ENCODE data around the gene MGMT. TPM values are rescaled to one million over a fixed set of nuclear protein-coding genes. Genes with fewer than 3 reads are reported as not detected.

The MGMT gene
- total RNA-seq, 1 donor from 2014 or later, result 13.9 TPM

DNA sequence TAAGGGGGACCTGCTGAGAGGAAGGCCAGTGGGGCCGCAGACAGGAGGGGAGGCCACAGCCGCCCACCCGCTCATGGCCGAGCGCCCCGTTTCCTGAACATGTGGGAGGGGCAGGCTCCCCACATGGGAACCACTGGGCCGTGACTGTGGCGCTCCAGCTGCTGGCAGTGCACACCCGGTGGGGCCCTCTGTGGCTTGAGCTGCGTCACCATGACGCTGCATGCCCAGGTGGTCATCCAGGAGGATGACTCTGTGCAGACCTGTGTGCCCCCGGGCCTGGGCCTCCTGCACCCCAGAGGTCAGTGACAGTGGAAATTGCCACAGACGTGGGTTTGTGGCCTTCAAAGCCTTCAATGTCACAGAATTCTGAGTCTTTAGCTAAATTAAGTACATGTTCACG is 85.1 kb downstream of the MGMT start:
- H3K9me3 Mint-ChIP-seq (ENCODE audit: low read depth), result no peaks in the 10 kb centered on the region
- no peaks in the 10 kb centered on the region for H3K27me3 Mint-ChIP-seq (ENCODE audit: low read depth)
- DNase-seq (ENCODE audit: low spot score), result no peak
- H3K27ac Mint-ChIP-seq (ENCODE audit: unreplicated experiment), result no peak overlapping the region
- H3K4me1 Mint-ChIP-seq (ENCODE audit: low read depth), result peaks cover 7% of the 10 kb centered on the region
- TF ChIP-seq, protein P1, sequence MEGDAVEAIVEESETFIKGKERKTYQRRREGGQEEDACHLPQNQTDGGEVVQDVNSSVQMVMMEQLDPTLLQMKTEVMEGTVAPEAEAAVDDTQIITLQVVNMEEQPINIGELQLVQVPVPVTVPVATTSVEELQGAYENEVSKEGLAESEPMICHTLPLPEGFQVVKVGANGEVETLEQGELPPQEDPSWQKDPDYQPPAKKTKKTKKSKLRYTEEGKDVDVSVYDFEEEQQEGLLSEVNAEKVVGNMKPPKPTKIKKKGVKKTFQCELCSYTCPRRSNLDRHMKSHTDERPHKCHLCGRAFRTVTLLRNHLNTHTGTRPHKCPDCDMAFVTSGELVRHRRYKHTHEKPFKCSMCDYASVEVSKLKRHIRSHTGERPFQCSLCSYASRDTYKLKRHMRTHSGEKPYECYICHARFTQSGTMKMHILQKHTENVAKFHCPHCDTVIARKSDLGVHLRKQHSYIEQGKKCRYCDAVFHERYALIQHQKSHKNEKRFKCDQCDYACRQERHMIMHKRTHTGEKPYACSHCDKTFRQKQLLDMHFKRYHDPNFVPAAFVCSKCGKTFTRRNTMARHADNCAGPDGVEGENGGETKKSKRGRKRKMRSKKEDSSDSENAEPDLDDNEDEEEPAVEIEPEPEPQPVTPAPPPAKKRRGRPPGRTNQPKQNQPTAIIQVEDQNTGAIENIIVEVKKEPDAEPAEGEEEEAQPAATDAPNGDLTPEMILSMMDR (IDR thresholded peaks at IDR 0.05), result no peak
- H3K36me3 Mint-ChIP-seq (ENCODE audit: low read depth), result no peaks in the 10 kb centered on the region
- no peak overlapping the region for H3K4me3 Mint-ChIP-seq (ENCODE audit: unreplicated experiment)

DNA sequence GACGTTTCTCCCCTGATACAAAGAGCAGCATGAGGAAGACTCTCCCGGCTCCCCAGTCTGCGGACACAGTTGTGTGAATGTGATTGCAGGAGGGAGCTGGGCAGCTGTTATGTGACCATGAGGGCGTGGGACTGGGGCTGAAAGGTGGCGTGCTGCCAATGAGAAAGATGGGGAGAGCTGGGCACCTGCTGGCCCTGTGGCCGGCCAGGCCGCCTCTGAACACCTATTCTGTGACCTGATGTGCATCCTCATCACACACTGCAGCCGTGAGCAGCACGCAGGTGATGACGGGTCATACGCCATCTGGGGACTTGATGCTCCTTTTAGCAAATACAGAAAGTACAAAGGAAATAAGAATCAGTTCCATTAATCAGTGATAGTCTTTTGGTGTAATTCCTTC is 86.9 kb downstream of the MGMT start:
- TF ChIP-seq, protein P1 (IDR thresholded peaks at IDR 0.05), result no peak
- Mint-ChIP-seq H3K4me3 (ENCODE audit: unreplicated experiment) (no peak overlapping the region), H3K27me3 (ENCODE audit: low read depth) (no peaks in the 10 kb centered on the region), H3K36me3 (ENCODE audit: low read depth) (no peaks in the 10 kb centered on the region), H3K4me1 (ENCODE audit: low read depth) (peaks cover 3% of the 10 kb centered on the region), H3K27ac (ENCODE audit: unreplicated experiment) (no peak overlapping the region), H3K9me3 (ENCODE audit: low read depth) (no peaks in the 10 kb centered on the region)
- no peak for DNase-seq (ENCODE audit: low spot score)

DNA sequence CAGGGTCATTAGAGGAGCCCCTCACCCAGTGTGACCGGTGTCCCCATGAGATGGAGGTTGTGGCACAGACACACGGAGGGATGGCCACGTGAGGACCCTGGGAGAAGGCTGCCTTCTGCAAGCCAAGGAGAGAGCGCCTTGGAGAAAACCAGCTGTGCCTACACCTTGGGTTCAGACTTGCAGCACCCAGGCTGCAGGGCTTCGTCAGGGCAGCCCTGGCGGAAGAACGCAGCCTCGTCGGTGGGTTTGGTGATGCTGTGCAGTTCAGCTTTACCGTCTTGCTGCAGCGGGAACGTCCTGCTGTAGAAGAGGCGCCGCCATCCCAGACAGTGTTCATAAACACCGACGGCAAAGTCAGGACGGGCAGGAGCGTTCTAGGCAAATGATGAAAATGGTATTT is 89.3 kb downstream of the MGMT start:
- Mint-ChIP-seq H3K36me3 (ENCODE audit: low read depth) (no peaks in the 10 kb centered on the region), H3K27me3 (ENCODE audit: low read depth) (no peaks in the 10 kb centered on the region), H3K4me3 (ENCODE audit: unreplicated experiment) (no peak overlapping the region), H3K27ac (ENCODE audit: unreplicated experiment) (no peak overlapping the region), H3K4me1 (ENCODE audit: low read depth) (no peaks in the 10 kb centered on the region), H3K9me3 (ENCODE audit: low read depth) (no peaks in the 10 kb centered on the region)
- DNase-seq (ENCODE audit: low spot score), result no peak
- TF ChIP-seq, protein P1 (IDR thresholded peaks at IDR 0.05), result no peak

DNA sequence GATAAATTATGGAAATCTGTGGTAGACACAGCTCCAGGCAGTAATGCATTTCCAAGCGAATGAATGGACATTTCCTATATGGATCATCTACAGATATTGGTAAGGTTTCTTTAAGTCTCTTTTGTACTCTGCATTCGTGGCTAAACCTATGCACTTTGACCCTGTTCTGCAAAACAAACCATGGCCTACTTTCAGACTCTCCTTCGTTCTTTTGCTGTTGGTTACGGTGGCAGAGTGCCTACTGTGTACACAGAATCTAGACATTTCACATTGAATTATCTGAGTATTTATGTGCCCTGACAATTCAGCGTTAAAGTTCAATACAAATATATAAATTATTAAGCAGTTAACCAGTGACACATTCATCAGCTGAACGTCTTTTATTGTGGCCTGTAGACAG is 93.3 kb downstream of the MGMT start:
- no peaks in the 10 kb centered on the region for H3K27me3 Mint-ChIP-seq (ENCODE audit: low read depth)
- no peaks in the 10 kb centered on the region for H3K9me3 Mint-ChIP-seq (ENCODE audit: low read depth)
- no peak for DNase-seq (ENCODE audit: low spot score)
- TF ChIP-seq, protein P1 (IDR thresholded peaks at IDR 0.05), result no peak
- H3K36me3 Mint-ChIP-seq (ENCODE audit: low read depth), result no peaks in the 10 kb centered on the region
- no peak overlapping the region for H3K27ac Mint-ChIP-seq (ENCODE audit: unreplicated experiment)
- H3K4me1 Mint-ChIP-seq (ENCODE audit: low read depth), result no peaks in the 10 kb centered on the region
- H3K4me3 Mint-ChIP-seq (ENCODE audit: unreplicated experiment), result no peak overlapping the region

DNA sequence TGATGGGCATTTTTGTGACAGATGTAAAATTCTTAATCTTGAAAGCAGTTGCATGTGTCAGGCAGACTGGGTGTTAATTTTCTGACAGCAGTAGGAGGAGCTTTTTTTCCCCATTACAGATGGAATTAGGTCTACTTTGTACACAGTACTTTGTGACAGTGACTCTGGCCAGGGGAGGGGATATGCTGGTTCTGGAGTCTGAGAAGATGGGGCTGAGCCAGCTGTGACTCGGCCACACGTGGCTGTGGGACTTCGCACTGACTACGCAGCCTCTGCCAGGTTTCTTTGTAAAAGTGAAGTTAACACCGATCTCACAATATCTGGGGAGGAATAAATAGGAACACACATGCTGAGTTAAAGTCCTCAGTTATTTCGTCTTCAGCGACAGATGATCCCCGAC is 95.4 kb downstream of the MGMT start:
- DNase-seq (ENCODE audit: low spot score), result no peak
- TF ChIP-seq, protein P1 (IDR thresholded peaks at IDR 0.05), result no peak
- H3K27ac Mint-ChIP-seq (ENCODE audit: unreplicated experiment), result no peak overlapping the region
- no peaks in the 10 kb centered on the region for H3K4me1 Mint-ChIP-seq (ENCODE audit: low read depth)
- H3K4me3 Mint-ChIP-seq (ENCODE audit: unreplicated experiment), result no peak overlapping the region
- no peaks in the 10 kb centered on the region for H3K9me3 Mint-ChIP-seq (ENCODE audit: low read depth)
- no peaks in the 10 kb centered on the region for H3K36me3 Mint-ChIP-seq (ENCODE audit: low read depth)
- no peaks in the 10 kb centered on the region for H3K27me3 Mint-ChIP-seq (ENCODE audit: low read depth)

Data from chondrocyte (in vitro differentiated cells).